PC-3 (cell line): Measurements from ENCODE around the gene ACER2.

ENCODE experiments used
- CTCF ChIP-seq: fragments of 300-600 bp; sonication (generic); conservative IDR thresholded peaks from 2 replicates; pipeline ENCODE4 v1.5.1; 2017; ENCODE audit warnings: antibody characterized with exemption, low read depth, mild to moderate bottlenecking, low read length
- EZH2 ChIP-seq: fragments of 300-600 bp; sonication (generic); IDR thresholded peaks from one replicate; pipeline ENCODE4 v1.6.1; 2017; ENCODE audit warnings: antibody characterized with exemption, mild to moderate bottlenecking, low read length; ENCODE audit not compliant: unreplicated experiment
- EZH2phosphoT487 ChIP-seq: fragments of 300-600 bp; sonication (generic); IDR thresholded peaks from 2 replicates; pipeline ENCODE4 v1.6.1; 2018; ENCODE audit warnings: mild to moderate bottlenecking, antibody characterized with exemption, low read length, borderline replicate concordance

GRCh38 chr9:19481121-19481870, 72.5 kb downstream of the ACER2 start:
- TF ChIP-seq CTCF = no peak
- no peak for TF ChIP-seq EZH2
- TF ChIP-seq EZH2phosphoT487 = no peak
